HG03571 (cell line): ENCODE data around the gene PUM2.
"Not testable (repeated sequence)": the region's sequence is repeated elsewhere in the genome, so short reads cannot be mapped to it uniquely, and the experiment has no call there.

ENCODE experiments used
- ATAC-seq: cut with Tn5 transposase; IDR thresholded peaks from one replicate; pipeline ENCODE4 v1.9.1; 2021; ENCODE audit not compliant: unreplicated experiment

The PUM2 gene

GRCh38 chr2:20369366-20369765, 18.7 kb upstream of the PUM2 start:
- ATAC-seq = no peak

DNA sequence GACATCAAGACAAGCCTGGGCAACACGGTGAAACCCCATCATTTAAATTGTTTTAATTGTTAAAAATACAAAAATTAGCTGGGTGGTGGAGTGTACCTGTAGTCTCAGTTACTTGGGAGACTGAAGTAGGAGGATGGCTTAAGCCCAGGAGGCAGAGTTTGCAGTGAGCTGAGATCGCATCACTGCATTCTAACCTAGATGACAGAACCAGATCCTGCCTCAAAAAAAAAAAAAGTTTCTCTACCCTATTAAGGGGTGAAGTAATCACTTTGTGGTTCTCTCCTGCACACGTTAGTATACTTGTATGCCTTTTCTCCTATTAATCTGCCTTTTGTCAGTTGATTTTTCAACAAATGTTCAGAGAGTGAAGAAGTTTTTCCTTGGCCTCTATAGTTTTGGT, 18.1 kb upstream of the PUM2 start:
- ATAC-seq = no peak

GRCh38 chr2:20367929-20368328, 17.3 kb upstream of the PUM2 start:
- ATAC-seq = not testable (repeated sequence)

DNA sequence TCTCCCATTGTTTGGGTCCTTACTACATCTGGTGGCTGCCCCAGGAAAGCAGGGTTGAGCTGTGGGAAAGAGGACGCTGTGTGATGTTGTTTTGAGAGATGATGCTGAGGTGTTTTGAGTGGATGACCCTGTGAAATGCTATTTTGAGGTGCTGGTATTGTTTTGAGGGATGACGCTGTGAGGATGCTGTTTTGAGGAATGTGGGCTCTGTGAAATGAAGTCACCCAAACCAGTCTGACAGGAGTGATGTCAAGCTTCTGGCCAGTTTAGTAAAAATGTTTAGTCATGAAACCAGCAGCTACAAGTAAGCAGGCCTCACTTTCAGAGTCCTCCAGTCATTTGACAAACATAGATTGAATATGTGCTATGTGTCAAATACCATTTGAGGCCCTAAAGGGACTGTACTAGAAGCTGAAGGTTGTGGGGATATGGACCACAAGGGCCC, 16.1 kb upstream of the PUM2 start:
- ATAC-seq = no peak

- ATAC-seq = peak; percentile 82
Observed at GRCh38 chr2:20365249-20365817, 14.7 kb upstream of the PUM2 start.

DNA sequence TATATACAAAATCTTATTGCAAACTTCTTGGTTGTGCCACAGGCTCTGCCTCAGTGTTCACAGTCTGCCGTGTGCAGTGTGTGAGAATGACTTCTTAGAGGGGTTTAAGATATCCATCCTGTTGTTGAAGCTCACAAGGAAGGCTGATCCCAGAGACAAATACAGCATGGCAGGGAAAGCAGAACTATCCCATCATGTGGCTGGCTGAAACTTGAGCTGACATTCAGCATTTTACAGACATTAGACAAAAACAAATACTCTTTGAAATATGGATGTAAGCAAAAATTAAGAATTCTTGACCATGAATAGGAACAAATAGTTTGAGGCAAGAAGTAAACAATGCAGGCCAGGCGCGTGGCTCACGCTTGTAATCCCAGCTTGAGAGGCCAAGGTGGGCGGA, 12.9 kb upstream of the PUM2 start:
- no peak for ATAC-seq

DNA sequence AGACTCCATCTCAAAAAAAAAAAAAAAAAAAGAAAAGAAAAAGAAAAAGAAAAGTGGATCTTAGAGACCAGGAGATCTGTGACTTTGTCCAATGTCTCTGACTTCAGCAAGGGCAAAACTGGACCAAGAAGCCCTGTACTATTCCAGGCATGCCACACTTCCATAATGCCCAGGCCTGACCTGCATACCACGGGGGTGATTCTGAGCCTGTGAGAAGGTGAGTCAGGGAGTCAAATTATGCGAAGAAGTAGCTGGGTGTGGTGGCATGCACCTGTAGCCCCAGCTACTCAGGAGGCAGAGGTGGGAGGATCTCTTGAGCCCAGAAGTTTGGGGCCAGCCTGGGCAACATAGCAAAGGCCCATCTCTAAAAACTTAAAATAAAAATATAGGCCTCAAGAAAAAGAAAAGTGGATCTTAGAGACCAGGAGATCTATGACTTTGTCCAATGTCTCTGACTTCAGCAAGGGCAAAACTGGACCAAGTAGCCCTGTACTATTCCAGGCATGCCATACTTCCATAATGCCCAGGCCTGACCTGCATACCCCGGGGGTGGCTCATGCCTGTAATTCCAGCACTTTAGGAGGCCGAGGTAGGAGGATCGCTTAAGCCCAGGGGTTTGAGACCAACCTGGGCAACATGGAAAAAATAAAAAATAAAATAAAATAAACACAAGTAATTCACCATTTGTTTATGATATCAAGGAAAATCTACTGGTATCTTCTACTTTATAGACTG, 12.2 kb upstream of the PUM2 start:
- no peak for ATAC-seq

GRCh38 chr2:20361893-20362292, 11.2 kb upstream of the PUM2 start:
- ATAC-seq = no peak

DNA sequence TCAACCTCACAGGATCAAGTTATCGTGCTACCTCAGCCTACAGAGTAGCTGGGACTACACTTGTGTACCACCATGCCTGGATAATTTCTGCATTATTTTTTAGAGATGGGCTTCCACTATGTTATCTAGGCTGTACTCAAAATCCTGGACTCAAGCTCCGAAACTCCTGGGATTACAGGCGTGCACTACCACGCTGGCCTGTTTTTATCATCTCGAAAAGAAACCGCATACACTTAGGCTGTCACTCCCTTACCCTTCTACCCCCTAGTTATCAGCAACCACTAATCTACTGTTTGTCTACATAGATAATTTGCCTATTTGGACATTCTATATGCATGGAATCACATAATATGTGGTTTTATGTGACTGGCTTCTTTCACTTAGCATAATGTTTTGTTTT, 8.5 kb upstream of the PUM2 start:
- no peak for ATAC-seq

DNA sequence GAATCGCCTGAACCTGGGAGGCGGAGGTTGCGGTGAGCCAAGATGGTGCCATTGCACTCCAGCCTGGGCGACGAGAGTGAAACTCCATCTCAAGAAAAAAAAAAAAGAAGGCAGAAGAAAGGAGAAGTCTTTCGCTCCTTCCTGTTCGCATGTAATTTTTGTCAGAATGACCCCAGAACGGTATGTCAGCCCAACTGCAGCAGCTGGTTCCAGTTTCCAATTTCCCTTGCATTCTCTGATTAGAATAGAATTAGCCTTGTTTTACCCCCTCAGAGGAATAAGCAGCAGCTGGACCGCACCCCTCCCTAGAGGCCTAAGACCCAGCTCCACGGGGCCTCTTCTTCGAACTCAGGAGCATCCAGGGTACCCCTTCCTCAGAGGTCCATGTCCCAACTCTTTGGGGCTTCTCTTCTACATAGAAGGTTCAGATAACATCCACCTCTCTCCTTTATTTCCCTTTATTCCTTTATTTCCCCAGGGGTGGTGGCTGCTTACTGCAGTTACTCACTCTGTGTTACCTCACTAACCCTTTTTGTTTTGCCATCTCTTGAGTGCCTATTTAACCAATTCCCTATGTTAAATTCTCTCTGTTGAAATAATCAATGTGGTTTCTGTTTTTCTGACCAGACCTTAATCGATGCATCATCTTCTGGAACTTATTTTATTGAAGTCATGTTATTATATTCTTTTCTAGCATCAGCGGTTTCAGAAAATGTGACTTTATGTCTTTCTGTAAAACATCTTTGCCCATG, 7.2 kb upstream of the PUM2 start:
- no peak for ATAC-seq

- ATAC-seq = no peak
Observed at GRCh38 chr2:20356042-20356441, 5.4 kb upstream of the PUM2 start.

- ATAC-seq = no peak
Observed at GRCh38 chr2:20355131-20355530, 4.5 kb upstream of the PUM2 start.

GRCh38 chr2:20353241-20353992, 2.8 kb upstream of the PUM2 start:
- no peak for ATAC-seq

GRCh38 chr2:20352581-20353216, 2.1 kb upstream of the PUM2 start:
- ATAC-seq = no peak

GRCh38 chr2:20352230-20352578, 1.6 kb upstream of the PUM2 start:
- no peak for ATAC-seq

DNA sequence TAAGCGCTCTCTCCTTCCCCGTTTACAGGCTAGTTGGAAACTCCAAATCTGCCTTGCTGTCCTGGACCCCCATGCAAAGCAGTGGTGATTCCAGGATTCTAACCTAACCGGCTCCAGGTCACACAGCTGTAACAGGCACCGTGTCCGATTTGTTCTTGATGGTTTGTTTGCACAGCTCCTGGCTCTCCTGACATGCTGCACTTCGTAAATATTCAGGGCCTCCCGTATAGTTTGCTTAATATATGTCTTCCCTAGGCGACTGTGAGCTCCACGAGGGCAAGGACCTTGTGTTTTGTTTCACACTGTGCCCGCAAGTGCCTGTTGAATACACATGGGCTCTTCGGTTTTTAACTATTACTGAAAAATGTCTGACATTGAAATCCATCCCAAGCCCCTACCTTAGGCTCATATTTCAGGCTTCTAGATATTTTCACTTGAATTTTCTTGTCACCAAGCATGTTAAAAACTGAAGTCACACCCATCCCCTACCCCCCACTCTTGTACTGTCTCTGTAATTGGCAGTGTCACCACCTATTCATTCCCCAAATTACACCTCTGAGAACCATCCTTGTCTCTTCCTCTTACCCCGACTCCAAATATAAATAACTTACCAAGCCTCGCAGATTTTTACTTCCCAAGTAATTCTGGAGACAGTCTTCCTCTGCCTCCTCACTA, 1.0 kb upstream of the PUM2 start:
- ATAC-seq = no peak

- ATAC-seq = peak; percentile 25
Observed at GRCh38 chr2:20350041-20350712, 467 bp downstream of the PUM2 start.

GRCh38 chr2:20349513-20349921, 1.1 kb downstream of the PUM2 start:
- ATAC-seq = no peak

DNA sequence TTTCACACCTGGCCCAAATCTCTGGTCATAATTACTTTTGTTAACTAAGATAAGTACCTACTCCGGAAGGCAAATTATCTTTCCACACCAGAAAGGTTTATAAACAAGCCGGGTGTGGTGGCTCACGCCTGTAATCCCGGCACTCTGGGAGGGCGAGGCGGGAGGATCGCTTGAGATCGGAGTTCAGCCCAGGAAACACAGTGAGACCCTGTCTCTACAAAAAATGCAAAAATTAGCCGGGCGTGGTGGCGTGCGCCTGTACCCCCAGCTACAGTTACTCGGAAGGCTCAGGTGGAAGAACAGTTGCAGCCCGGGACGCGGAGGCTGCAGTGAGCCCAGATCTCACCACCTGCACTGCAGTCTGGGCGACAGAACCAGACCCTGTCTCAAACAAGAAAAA, 2.1 kb downstream of the PUM2 start:
- ATAC-seq = no peak
